MM.1S (cell line): ENCODE results near the gene ATP5MK.

Experiments used
- DNase-seq: peaks from one replicate; pipeline ENCODE4 v3.0.0-alpha.2; 2015
- H2AFZ ChIP-seq: fragments of 300-600 bp; sonication (generic); 2 replicates; pipeline ENCODE4 v1.6.0; 2016; ENCODE audit warnings: antibody characterized with exemption, low read length
- H3F3A ChIP-seq: fragments of 300-600 bp; sonication (generic); 2 replicates; pipeline ENCODE4 v1.6.1; 2016; ENCODE audit warnings: mild to moderate bottlenecking, antibody characterized with exemption, low read length, moderate library complexity, mixed read lengths; ENCODE audit not compliant: insufficient read depth
- H3K27ac ChIP-seq: fragments of 300-600 bp; sonication (generic); 2 replicates; pipeline ENCODE4 v1.5.1; 2016; ENCODE audit warnings: mild to moderate bottlenecking, low read length
- H3K27me3 ChIP-seq: fragments of 300-600 bp; sonication (generic); replicated peaks from 2 replicates; pipeline ENCODE4 v1.6.0; 2016; ENCODE audit warnings: low read length; ENCODE audit not compliant: insufficient read depth
- H3K36me3 ChIP-seq: fragments of 300-600 bp; sonication (generic); replicated peaks from 2 replicates; pipeline ENCODE4 v1.6.1; 2016; ENCODE audit warnings: mild to moderate bottlenecking, low read length, mixed read lengths; ENCODE audit not compliant: insufficient read depth
- H3K4me1 ChIP-seq: fragments of 300-600 bp; sonication (generic); 2 replicates; pipeline ENCODE4 v1.6.1; 2016; ENCODE audit warnings: low read length, mixed read lengths
- H3K4me2 ChIP-seq: fragments of 300-600 bp; sonication (generic); 2 replicates; pipeline ENCODE4 v1.6.0; 2016; ENCODE audit warnings: low read depth, low read length
- H3K4me3 ChIP-seq: fragments of 300-600 bp; sonication (generic); 2 replicates; pipeline ENCODE4 v1.5.1; 2016; ENCODE audit warnings: low read length, mixed read lengths
- H3K79me2 ChIP-seq: fragments of 300-600 bp; sonication (generic); 2 replicates; pipeline ENCODE4 v1.6.1; 2016; ENCODE audit warnings: mixed run types, low read length, mixed read lengths
- H3K9ac ChIP-seq: fragments of 300-600 bp; sonication (generic); 2 replicates; pipeline ENCODE4 v1.6.1; 2016; ENCODE audit warnings: low read length, mixed read lengths
- H3K9me2 ChIP-seq: fragments of 300-600 bp; sonication (generic); replicated peaks from 2 replicates; pipeline ENCODE4 v1.6.1; 2016; ENCODE audit warnings: mild to moderate bottlenecking, low read length, mixed read lengths; ENCODE audit not compliant: insufficient read depth
- H3K9me3 ChIP-seq: fragments of 300-600 bp; sonication (generic); replicated peaks from 2 replicates; pipeline ENCODE4 v1.6.1; 2016; ENCODE audit warnings: mild to moderate bottlenecking, low read length, mixed read lengths; ENCODE audit not compliant: insufficient read depth
- H4K20me1 ChIP-seq: fragments of 300-600 bp; sonication (generic); 2 replicates; pipeline ENCODE4 v1.6.1; 2016; ENCODE audit warnings: mild to moderate bottlenecking, low read length, moderate library complexity, mixed read lengths; ENCODE audit not compliant: insufficient read depth
- CTCF ChIP-seq: fragments of 300-600 bp; sonication (generic); IDR thresholded peaks from 2 replicates; pipeline ENCODE4 v1.5.1; 2016; ENCODE audit warnings: antibody characterized with exemption, low read length, mixed read lengths
- EZH2 ChIP-seq: fragments of 300-600 bp; sonication (generic); optimal IDR thresholded peaks from 2 replicates; pipeline ENCODE3; 2017; ENCODE audit warnings: low read depth, mild to moderate bottlenecking, antibody characterized with exemption, low read length, mixed read lengths
- EZH2phosphoT487 ChIP-seq: fragments of 300-600 bp; sonication (generic); IDR thresholded peaks from 2 replicates; pipeline ENCODE4 v1.6.1; 2018; ENCODE audit warnings: antibody characterized with exemption, low read length

ATP5MK gene

DNA sequence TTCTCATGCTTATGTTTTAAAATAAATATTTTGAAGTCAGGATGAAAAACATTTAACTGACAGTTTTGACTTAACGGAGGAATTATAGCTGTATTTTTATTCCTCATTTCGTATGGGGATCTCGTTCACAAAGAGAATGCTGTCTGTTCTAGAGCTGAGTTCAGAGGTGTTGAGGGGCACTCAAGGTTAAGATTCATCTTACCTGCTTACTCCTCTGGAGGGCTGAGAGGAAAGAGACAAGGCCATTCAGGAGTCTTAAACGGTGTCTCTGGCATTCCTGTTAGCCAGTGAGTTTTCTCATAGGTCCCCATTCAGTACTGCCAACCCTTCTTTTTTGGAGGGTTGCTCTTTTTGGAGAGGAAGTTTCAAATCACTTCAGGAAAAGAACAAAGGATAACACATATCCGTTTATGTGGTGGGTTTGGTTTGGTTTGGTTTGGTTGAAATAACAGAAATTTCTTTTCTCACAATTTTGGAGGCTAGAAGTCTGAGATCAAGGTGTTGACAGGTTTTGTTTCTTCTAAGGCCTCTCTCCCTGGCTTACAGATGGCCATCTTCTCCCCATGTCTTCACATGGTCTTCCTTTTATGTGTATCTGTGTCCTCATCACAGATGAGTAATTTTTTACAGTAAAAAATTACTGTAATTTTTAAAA, 32.8 kb upstream of the ATP5MK start:
- no peak overlapping the region for H2AFZ ChIP-seq
- H3K27ac ChIP-seq: no peak overlapping the region
- no peaks in the 10 kb centered on the region for H4K20me1 ChIP-seq
- H3K4me3 ChIP-seq: no peak overlapping the region
- H3K4me2 ChIP-seq: no peak overlapping the region
- H3K36me3 ChIP-seq: peaks cover 10% of the 10 kb centered on the region
- no peaks in the 10 kb centered on the region for H3F3A ChIP-seq
- no peaks in the 10 kb centered on the region for H3K4me1 ChIP-seq
- H3K27me3 ChIP-seq: no peaks in the 10 kb centered on the region
- 0 out of 2 replicates have a peak, but pooled peaks cover 2% of the 10 kb centered on the region for H3K79me2 ChIP-seq
- no peak overlapping the region for H3K9ac ChIP-seq
- no peaks in the 10 kb centered on the region for H3K9me3 ChIP-seq
- no peak for TF ChIP-seq CTCF
- no peak for TF ChIP-seq EZH2
- TF ChIP-seq EZH2phosphoT487: no peak
- DNase-seq: no peak
- no peaks in the 10 kb centered on the region for H3K9me2 ChIP-seq

- Histone ChIP-seq H2AFZ (no peak overlapping the region), H3K4me1 (no peaks in the 10 kb centered on the region), H3K9me3 (no peaks in the 10 kb centered on the region), H3K4me2 (no peak overlapping the region), H3K9me2 (no peaks in the 10 kb centered on the region), H3K27me3 (no peaks in the 10 kb centered on the region), H3K79me2 (0 out of 2 replicates have a peak, but pooled peaks cover 2% of the 10 kb centered on the region), H3K9ac (no peak overlapping the region), H3F3A (no peaks in the 10 kb centered on the region), H3K4me3 (no peak overlapping the region), H3K36me3 (peaks cover 10% of the 10 kb centered on the region), H3K27ac (no peak overlapping the region), H4K20me1 (no peaks in the 10 kb centered on the region)
- DNase-seq: no peak
- TF ChIP-seq EZH2phosphoT487 (no peak), EZH2 (no peak), CTCF (no peak)
These were observed 31.6 kb upstream of the ATP5MK start for GRCh38 chr10:103427866-103428265.

GRCh38 chr10:103423748-103424147, 27.5 kb upstream of the ATP5MK start:
- H4K20me1 ChIP-seq: no peaks in the 10 kb centered on the region
- H3K9me3 ChIP-seq: no peaks in the 10 kb centered on the region
- no peaks in the 10 kb centered on the region for H3F3A ChIP-seq
- peaks cover 15% of the 10 kb centered on the region; the same call in 1 of the 2 replicates for H3K36me3 ChIP-seq
- no peaks in the 10 kb centered on the region for H3K9me2 ChIP-seq
- no peaks in the 10 kb centered on the region for H3K4me1 ChIP-seq
- TF ChIP-seq CTCF (no peak), EZH2phosphoT487 (no peak), EZH2 (no peak)
- H3K79me2 ChIP-seq: 0 out of 2 replicates have a peak, but pooled peaks cover 6% of the 10 kb centered on the region
- no peak for DNase-seq
- H3K9ac ChIP-seq: no peak overlapping the region
- H3K4me2 ChIP-seq: no peak overlapping the region
- no peak overlapping the region for H3K27ac ChIP-seq
- no peaks in the 10 kb centered on the region for H3K27me3 ChIP-seq
- no peak overlapping the region for H3K4me3 ChIP-seq
- no peak overlapping the region for H2AFZ ChIP-seq
